HL-60 (cell line): ENCODE results near the gene CHRD.

ENCODE experiments used
- DNase-seq, 2 experiments: peaks; one replicate each; pipeline ENCODE4 v3.0.0-alpha.2; 2010 to 2020; ENCODE audit warnings: low read depth in 1 of 2, low spot score in 1 of 2
- H3K27ac ChIP-seq: fragments of 250-450 bp; sonication (Bioruptor Pico); replicated peaks from 2 replicates; pipeline ENCODE4 v1.5.1; 2020; ENCODE audit warnings: mild to moderate bottlenecking, moderate library complexity
- H3K27me3 ChIP-seq: fragments of 250-450 bp; sonication (Bioruptor Pico); 2 replicates; pipeline ENCODE4 v1.5.1; 2021; ENCODE audit warnings: mild to moderate bottlenecking, moderate library complexity; ENCODE audit not compliant: insufficient read depth, poor library complexity, severe bottlenecking
- H3K4me3 ChIP-seq: replicated peaks from 2 replicates; pipeline ENCODE4 v1.5.1; 2011; ENCODE audit warnings: mild to moderate bottlenecking, control low read depth, low read length; ENCODE audit not compliant: insufficient read depth
- GABPA ChIP-seq: IDR thresholded peaks from 2 replicates; pipeline ENCODE4 v1.6.1; 2012; ENCODE audit warnings: low read depth
- POLR2AphosphoS5 ChIP-seq: IDR thresholded peaks from 2 replicates; pipeline ENCODE4 v1.6.1; 2012; ENCODE audit warnings: low read depth
- SPI1 ChIP-seq: IDR thresholded peaks from 2 replicates; pipeline ENCODE4 v1.6.1; 2012; ENCODE audit warnings: low read depth, mild to moderate bottlenecking, borderline replicate concordance
- TF ChIP-seq, protein P1 (sequence below): IDR thresholded peaks from 2 replicates; pipeline ENCODE4 v1.6.1; 2012; ENCODE audit warnings: low read depth; ENCODE audit not compliant: insufficient replicate concordance
- TF ChIP-seq, protein P2 (sequence below): IDR thresholded peaks from one replicate; pipeline ENCODE4 v1.5.1; 2011; ENCODE audit warnings: low read length, control low read depth, inconsistent platforms; ENCODE audit not compliant: insufficient read depth

CHRD gene

DNA sequence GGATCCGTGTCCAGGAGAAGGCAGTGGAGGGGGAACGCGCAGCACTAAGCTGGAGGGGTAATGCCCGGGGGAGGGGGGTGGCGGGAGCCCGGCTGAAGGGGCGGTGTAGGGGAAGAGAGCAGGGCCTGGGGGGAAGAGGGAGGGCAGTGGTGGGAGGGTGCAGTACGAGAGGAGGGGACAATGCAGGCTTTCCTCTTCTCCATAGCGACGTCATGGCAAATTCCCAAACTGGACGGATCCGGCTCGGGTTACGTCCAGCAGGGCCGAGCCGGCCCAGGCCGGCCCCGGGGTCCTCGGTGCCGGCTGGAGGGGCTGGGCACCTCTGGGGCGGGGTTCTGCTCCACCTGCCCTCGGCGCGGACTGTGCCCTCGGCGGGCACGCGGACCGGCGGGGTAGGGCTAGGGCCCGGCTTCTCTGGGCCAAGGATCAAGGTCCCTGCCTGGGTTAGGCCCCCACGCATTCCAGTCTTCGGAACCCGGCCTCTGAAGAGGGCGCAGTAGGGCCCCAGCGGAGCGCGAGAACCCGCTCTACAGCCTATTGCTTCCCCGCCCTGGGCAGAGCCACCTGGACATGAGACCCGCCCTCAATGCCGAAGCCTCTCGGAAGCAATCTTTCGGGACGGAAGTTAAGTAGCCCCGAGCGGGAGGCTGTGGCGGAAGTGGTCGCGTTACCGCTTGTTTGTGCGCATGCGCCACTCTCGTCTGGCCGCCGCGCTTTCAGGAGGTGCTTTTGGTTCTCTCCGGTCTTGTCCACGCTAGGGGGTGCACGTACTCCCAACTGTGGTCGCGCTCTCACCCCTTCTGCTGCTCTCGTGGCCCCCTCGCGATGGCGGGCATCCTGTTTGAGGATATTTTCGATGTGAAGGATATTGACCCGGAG, 16.9 kb upstream of the CHRD start:
- Histone ChIP-seq H3K4me3 (peak overlapping the region; percentile 80), H3K27me3 (no peaks in the 10 kb centered on the region), H3K27ac (peak overlapping the region; percentile 75)
- peak; percentile 95 to 97 for DNase-seq
- peak; percentile 90 for TF ChIP-seq GABPA
- no peak for TF ChIP-seq SPI1
- TF ChIP-seq POLR2AphosphoS5: peak; percentile 89
- TF ChIP-seq, protein P1, sequence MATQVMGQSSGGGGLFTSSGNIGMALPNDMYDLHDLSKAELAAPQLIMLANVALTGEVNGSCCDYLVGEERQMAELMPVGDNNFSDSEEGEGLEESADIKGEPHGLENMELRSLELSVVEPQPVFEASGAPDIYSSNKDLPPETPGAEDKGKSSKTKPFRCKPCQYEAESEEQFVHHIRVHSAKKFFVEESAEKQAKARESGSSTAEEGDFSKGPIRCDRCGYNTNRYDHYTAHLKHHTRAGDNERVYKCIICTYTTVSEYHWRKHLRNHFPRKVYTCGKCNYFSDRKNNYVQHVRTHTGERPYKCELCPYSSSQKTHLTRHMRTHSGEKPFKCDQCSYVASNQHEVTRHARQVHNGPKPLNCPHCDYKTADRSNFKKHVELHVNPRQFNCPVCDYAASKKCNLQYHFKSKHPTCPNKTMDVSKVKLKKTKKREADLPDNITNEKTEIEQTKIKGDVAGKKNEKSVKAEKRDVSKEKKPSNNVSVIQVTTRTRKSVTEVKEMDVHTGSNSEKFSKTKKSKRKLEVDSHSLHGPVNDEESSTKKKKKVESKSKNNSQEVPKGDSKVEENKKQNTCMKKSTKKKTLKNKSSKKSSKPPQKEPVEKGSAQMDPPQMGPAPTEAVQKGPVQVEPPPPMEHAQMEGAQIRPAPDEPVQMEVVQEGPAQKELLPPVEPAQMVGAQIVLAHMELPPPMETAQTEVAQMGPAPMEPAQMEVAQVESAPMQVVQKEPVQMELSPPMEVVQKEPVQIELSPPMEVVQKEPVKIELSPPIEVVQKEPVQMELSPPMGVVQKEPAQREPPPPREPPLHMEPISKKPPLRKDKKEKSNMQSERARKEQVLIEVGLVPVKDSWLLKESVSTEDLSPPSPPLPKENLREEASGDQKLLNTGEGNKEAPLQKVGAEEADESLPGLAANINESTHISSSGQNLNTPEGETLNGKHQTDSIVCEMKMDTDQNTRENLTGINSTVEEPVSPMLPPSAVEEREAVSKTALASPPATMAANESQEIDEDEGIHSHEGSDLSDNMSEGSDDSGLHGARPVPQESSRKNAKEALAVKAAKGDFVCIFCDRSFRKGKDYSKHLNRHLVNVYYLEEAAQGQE: peak; percentile 42
- TF ChIP-seq, protein P2, sequence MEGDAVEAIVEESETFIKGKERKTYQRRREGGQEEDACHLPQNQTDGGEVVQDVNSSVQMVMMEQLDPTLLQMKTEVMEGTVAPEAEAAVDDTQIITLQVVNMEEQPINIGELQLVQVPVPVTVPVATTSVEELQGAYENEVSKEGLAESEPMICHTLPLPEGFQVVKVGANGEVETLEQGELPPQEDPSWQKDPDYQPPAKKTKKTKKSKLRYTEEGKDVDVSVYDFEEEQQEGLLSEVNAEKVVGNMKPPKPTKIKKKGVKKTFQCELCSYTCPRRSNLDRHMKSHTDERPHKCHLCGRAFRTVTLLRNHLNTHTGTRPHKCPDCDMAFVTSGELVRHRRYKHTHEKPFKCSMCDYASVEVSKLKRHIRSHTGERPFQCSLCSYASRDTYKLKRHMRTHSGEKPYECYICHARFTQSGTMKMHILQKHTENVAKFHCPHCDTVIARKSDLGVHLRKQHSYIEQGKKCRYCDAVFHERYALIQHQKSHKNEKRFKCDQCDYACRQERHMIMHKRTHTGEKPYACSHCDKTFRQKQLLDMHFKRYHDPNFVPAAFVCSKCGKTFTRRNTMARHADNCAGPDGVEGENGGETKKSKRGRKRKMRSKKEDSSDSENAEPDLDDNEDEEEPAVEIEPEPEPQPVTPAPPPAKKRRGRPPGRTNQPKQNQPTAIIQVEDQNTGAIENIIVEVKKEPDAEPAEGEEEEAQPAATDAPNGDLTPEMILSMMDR: peak; percentile 50

DNA sequence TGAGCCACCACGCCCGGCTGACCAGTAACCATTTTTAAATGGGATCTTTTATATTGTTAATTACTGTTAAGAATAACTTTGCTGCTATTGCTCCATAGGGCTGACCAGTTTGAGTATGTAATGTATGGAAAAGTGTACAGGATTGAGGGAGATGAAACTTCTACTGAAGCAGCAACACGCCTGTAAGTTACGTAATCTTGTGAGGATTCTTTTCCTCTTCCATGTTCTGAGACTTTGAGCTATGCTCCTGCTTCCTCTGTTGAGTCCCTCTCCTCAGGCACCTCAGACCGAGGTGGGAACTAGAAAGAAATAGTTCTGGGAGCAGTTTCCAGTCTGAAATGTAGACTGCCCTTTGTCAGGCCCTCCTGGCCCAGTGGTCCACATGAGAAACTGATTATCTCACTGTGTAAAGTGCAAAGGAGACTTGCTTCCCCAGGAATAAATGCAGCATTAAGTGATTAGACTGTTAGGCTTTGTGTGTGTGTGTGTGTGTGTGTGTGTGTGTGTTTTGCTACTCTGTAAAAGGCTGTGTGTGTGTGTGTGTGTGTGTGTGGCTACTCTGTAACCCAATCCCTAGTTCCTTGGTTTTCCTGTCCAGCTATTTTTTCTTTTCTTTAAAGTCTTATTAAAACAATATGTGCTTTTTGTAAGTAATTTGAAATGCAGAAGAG, 13.1 kb upstream of the CHRD start:
- H3K27ac ChIP-seq: no peak overlapping the region
- no peak overlapping the region for H3K4me3 ChIP-seq
- no peak for DNase-seq
- TF ChIP-seq, protein P1: no peak
- TF ChIP-seq SPI1 (no peak), POLR2AphosphoS5 (no peak), GABPA (no peak)
- TF ChIP-seq, protein P2: no peak
- no peaks in the 10 kb centered on the region for H3K27me3 ChIP-seq

DNA sequence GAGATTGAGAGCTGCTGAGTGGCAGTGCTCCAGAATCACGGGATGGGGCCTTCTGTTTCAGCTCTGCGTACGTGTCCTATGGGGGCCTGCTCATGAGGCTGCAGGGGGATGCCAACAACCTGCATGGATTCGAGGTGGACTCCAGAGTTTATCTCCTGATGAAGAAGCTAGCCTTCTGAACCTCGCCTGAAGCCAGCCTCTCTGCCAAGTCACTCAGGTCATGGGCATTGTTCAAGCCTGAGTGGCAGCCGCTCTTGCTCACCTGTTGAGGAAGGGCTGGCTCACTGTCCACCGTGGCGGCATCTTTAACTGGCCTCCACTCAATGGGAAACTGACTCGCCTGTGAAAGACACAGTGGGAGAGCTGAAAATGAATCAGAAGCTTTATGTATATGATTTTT, 11.7 kb upstream of the CHRD start:
- DNase-seq: no peak
- H3K27me3 ChIP-seq: no peaks in the 10 kb centered on the region
- TF ChIP-seq SPI1 (no peak), POLR2AphosphoS5 (no peak), GABPA (no peak)
- TF ChIP-seq, protein P1: no peak
- TF ChIP-seq, protein P2: no peak
- no peak overlapping the region for H3K27ac ChIP-seq
- H3K4me3 ChIP-seq: no peak overlapping the region
